Measurements from ENCODE around the gene C18orf63. TPM values are rescaled to one million over a fixed set of nuclear protein-coding genes. Genes with fewer than 3 reads are reported as not detected.
"Not testable (repeated sequence)": the region's sequence is repeated elsewhere in the genome, so short reads cannot be mapped to it uniquely, and the experiment has no call there.

C18orf63 gene
- total RNA-seq, 5 donors from 2014 or later (not counting 1 experiment from before 2014, with no cell fraction given) = not detected

DNA sequence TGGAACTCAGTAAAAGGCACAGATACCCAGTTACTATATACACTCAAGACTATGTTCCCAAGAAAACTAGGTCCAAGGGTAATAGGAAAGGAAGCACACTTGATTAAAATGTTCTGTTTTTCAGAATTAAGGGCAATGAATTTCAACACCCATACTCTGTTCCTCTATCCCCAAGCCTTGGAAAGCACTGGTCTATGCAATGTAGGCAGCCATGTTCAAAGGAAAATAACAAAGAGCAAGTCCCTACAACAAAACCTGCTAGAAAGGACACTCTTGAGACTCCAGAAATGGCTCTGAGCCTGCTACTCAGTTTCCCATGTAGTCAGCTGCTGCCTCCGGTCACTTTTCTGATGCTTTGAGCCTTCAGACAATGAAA lies 30.7 kb upstream of the C18orf63 start:
- H3K27ac ChIP-seq (ENCODE audit: low read length) = no peak overlapping the region
- no peak overlapping the region for H3K27ac Mint-ChIP-seq

DNA sequence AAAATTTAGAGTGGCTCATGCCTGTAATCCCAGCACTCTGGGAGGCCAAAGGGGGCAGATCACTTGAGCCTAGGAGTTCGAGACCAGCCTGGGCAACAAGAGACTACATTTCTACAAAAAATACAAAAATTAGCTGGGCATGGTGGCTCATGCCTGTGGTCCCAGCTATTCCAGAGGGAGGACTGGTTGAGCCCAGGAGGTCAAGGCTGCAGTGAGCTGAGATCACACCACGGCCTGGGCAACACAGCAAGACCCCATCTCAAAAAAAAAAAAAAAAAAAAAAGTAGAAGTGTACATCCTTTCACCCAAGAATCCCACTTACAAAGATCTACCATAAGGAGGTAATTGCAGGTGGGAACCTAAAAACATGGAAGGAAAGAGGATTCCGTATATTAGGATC lies 30.1 kb upstream of the C18orf63 start:
- H3K27ac ChIP-seq (ENCODE audit: low read length); ATAC-seq (replicated peaks in 1 of 4); H3K36me3 Mint-ChIP-seq: not testable (repeated sequence)

More for the DNA sequence above, 30.7 kb upstream of the C18orf63 start:
- Mint-ChIP-seq H3K36me3 (peaks cover 8% of the 10 kb centered on the region), H3K9me3 (no peaks in the 10 kb centered on the region), H3K27me3 (no peaks in the 10 kb centered on the region), H3K4me3 (no peak overlapping the region), H3K4me1 (peaks cover 26 to 36% (median 33%) of the 10 kb centered on the region in 3 donors)
- Histone ChIP-seq H3K4me3 (ENCODE audit: control insufficient read depth in 1 of 2, extremely low read depth in 1 of 2, low read length in 1 of 2) (no peak overlapping the region), H3K27me3 (replicated peaks in 1 of 2; ENCODE audit: control insufficient read depth in 2 of 2, extremely low read depth in 1 of 2, insufficient read depth in 2 of 2, low read length in 1 of 2) (no peaks in the 10 kb centered on the region), H3K4me1 (ENCODE audit: control insufficient read depth in 1 of 2, extremely low read depth in 1 of 2, insufficient read depth in 2 of 2, low read length in 2 of 2) (peaks cover 0 to 13% of the 10 kb centered on the region in 2 experiments), H3K9me3 (no peaks in the 10 kb centered on the region), H3K36me3 (ENCODE audit: control insufficient read depth in 2 of 2, extremely low read depth in 1 of 2, insufficient read depth in 1 of 2, low read length in 1 of 2) (no peaks in the 10 kb centered on the region)
- ATAC-seq (replicated peaks in 1 of 4) (no peak), DNase-seq (no peak)
- no CpG with 5 or more reads among the region's 1 CpG for WGBS (ENCODE audit: insufficient coverage)
- ChIA-PET POLR2A (interaction anchor here in 1 of 2 donors (0.5 kb wide), 1 partner anchor 623 kb away, joined by 5 read pairs; no protein-coding TSS in a partner anchor), CTCF (no interaction called here)

DNA sequence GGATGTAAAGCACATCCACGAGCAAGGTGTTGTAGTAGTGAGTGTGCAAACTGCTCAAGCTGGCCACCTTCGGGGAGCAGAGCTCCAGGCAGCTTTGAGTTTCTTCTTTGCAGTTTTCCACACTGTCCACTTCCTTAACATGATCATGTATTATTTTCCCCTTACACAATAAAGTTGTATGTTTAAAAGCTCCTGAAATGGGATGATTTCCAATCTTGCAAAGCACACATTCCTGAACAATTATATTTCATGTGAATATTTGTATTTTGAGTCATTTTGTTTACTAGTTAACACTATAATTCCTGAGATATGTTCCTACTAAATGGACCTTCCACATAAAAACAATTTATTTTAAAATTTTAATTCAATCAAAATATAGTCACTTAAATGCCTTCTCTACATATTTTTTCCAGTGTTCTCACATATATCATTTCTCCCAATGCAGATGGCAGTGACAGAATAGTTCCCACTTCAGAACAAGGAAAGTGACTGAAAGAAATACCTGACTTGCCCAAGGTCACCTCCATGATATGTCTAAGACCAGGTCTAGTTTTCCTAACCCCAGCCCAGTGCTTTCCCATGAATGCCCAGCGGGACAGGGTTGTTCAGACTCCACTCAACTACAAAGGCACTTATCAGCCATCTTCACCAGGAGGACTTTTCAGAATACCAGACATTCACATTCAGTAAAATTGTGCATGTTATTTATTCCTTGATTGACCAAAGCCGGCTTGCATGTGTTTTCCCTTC lies 29.4 kb upstream of the C18orf63 start:
- H3K4me3 Mint-ChIP-seq = no peak overlapping the region
- Histone ChIP-seq H3K4me1 (ENCODE audit: control insufficient read depth in 1 of 2, extremely low read depth in 1 of 2, insufficient read depth in 2 of 2, low read length in 2 of 2) (peaks cover 2 to 24% of the 10 kb centered on the region in 2 experiments), H3K36me3 (ENCODE audit: control insufficient read depth in 2 of 2, extremely low read depth in 1 of 2, insufficient read depth in 1 of 2, low read length in 1 of 2) (no peaks in the 10 kb centered on the region), H3K27ac (ENCODE audit: low read length) (no peak overlapping the region), H3K27me3 (replicated peaks in 1 of 2; ENCODE audit: control insufficient read depth in 2 of 2, extremely low read depth in 1 of 2, insufficient read depth in 2 of 2, low read length in 1 of 2) (peaks cover 0 to 3% of the 10 kb centered on the region in 2 experiments), H3K9me3 (no peaks in the 10 kb centered on the region), H3K4me3 (ENCODE audit: control insufficient read depth in 1 of 2, extremely low read depth in 1 of 2, low read length in 1 of 2) (no peak overlapping the region)
- peaks cover 26 to 37% (median 32%) of the 10 kb centered on the region in 3 donors for H3K4me1 Mint-ChIP-seq
- peaks cover 8% of the 10 kb centered on the region for H3K36me3 Mint-ChIP-seq
- H3K27ac Mint-ChIP-seq = no peak overlapping the region
- H3K27me3 Mint-ChIP-seq = no peaks in the 10 kb centered on the region
- ATAC-seq (replicated peaks in 1 of 4) (no peak), DNase-seq (no peak)
- H3K9me3 Mint-ChIP-seq = no peaks in the 10 kb centered on the region
- CTCF ChIA-PET = no interaction called here
- POLR2A ChIA-PET = no interaction called here
- WGBS (ENCODE audit: insufficient coverage) = 100% methylated on average over 1 of the region's 4 CpGs

More for the DNA sequence above, 30.1 kb upstream of the C18orf63 start:
- H3K27ac Mint-ChIP-seq; H3K27me3 ChIP-seq (replicated peaks in 1 of 2; ENCODE audit: control insufficient read depth in 2 of 2, extremely low read depth in 1 of 2, insufficient read depth in 2 of 2, low read length in 1 of 2); H3K36me3 ChIP-seq (ENCODE audit: control insufficient read depth in 2 of 2, extremely low read depth in 1 of 2, insufficient read depth in 1 of 2, low read length in 1 of 2); H3K27me3 Mint-ChIP-seq; H3K4me3 ChIP-seq (ENCODE audit: control insufficient read depth in 1 of 2, extremely low read depth in 1 of 2, low read length in 1 of 2); H3K9me3 ChIP-seq; H3K9me3 Mint-ChIP-seq; CTCF ChIA-PET; POLR2A ChIA-PET; H3K4me3 Mint-ChIP-seq; DNase-seq: not testable (repeated sequence)
- peaks cover 26 to 40% (median 35%) of the 10 kb centered on the region in 3 donors for H3K4me1 Mint-ChIP-seq
- no CpG with 5 or more reads among the region's 3 CpGs for WGBS (ENCODE audit: insufficient coverage)
- H3K4me1 ChIP-seq (ENCODE audit: control insufficient read depth in 1 of 2, extremely low read depth in 1 of 2, insufficient read depth in 2 of 2, low read length in 2 of 2) = peaks cover 0 to 17% of the 10 kb centered on the region in 2 experiments

DNA sequence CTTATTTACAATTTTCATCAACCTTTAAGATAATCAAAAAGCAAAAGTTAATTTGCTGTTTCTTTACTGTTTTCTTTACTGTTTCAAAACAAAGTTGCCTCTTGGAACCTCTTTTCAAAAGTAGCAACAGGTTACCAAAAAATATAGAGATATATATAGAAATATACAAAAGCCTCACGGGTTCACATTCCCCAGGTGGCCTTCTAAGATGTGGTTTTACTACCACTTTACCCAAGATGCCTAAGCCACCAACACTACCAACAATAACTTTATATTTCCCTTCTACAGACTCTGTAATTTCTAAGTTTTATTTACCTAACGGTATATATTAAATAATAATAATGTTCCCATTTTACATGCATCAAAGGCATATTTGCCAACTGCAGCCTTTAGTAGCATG lies 28.8 kb upstream of the C18orf63 start:
- H3K4me3 Mint-ChIP-seq = no peak overlapping the region
- WGBS (ENCODE audit: insufficient coverage) = no CpG with 5 or more reads among the region's 2 CpGs
- H3K36me3 Mint-ChIP-seq = peaks cover 3% of the 10 kb centered on the region
- H3K4me3 ChIP-seq (ENCODE audit: control insufficient read depth in 1 of 2, extremely low read depth in 1 of 2, low read length in 1 of 2) = no peak overlapping the region
- ChIA-PET POLR2A (no interaction called here), CTCF (no interaction called here)
- H3K9me3 ChIP-seq = no peaks in the 10 kb centered on the region
- no peaks in the 10 kb centered on the region for H3K36me3 ChIP-seq (ENCODE audit: control insufficient read depth in 2 of 2, extremely low read depth in 1 of 2, insufficient read depth in 1 of 2, low read length in 1 of 2)
- no peaks in the 10 kb centered on the region for H3K9me3 Mint-ChIP-seq
- peaks cover 2 to 26% of the 10 kb centered on the region in 2 experiments for H3K4me1 ChIP-seq (ENCODE audit: control insufficient read depth in 1 of 2, extremely low read depth in 1 of 2, insufficient read depth in 2 of 2, low read length in 2 of 2)
- H3K27ac Mint-ChIP-seq = no peak overlapping the region
- no peaks in the 10 kb centered on the region for H3K27me3 Mint-ChIP-seq
- H3K27me3 ChIP-seq (replicated peaks in 1 of 2; ENCODE audit: control insufficient read depth in 2 of 2, extremely low read depth in 1 of 2, insufficient read depth in 2 of 2, low read length in 1 of 2) = peaks cover 0 to 3% of the 10 kb centered on the region in 2 experiments
- ATAC-seq (replicated peaks in 1 of 4) = no peak
- H3K27ac ChIP-seq (ENCODE audit: low read length) = no peak overlapping the region
- no peak for DNase-seq
- H3K4me1 Mint-ChIP-seq = peaks cover 27 to 36% (median 30%) of the 10 kb centered on the region in 3 donors

DNA sequence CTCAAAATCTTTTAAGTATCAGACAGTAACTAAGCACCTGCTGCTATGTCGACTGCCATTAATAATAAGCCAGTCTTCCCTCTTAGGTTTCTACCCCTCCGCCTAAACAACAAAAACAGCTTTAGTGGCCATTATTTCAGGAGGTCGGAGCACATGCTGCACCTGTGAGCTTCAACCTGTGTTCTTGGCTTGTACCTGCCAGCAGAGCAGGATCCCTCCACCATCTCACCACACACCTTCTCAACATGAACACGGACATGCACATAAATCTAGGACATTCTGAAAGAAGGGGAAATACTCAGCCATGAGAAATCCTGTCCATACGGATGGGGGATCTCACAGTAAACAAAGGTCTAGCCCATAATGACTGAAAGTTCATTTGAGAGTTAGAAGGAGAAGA lies 27.6 kb upstream of the C18orf63 start:
- H3K9me3 ChIP-seq = no peaks in the 10 kb centered on the region
- Mint-ChIP-seq H3K36me3 (no peaks in the 10 kb centered on the region), H3K4me1 (peaks cover 19 to 33% (median 25%) of the 10 kb centered on the region in 3 donors), H3K4me3 (no peak overlapping the region), H3K9me3 (no peaks in the 10 kb centered on the region), H3K27me3 (no peaks in the 10 kb centered on the region), H3K27ac (no peak overlapping the region)
- CTCF ChIA-PET = interaction anchor here in 1 of 2 donors (0.7 kb wide), 1 partner anchor 331 kb away, joined by 3 read pairs; no protein-coding TSS in a partner anchor
- no peak for ATAC-seq (replicated peaks in 1 of 4)
- H3K27me3 ChIP-seq (replicated peaks in 1 of 2; ENCODE audit: control insufficient read depth in 2 of 2, extremely low read depth in 1 of 2, insufficient read depth in 2 of 2, low read length in 1 of 2) = peaks cover 0 to 3% of the 10 kb centered on the region in 2 experiments
- DNase-seq = no peak
- no peaks in the 10 kb centered on the region for H3K36me3 ChIP-seq (ENCODE audit: control insufficient read depth in 2 of 2, extremely low read depth in 1 of 2, insufficient read depth in 1 of 2, low read length in 1 of 2)
- H3K4me1 ChIP-seq (ENCODE audit: control insufficient read depth in 1 of 2, extremely low read depth in 1 of 2, insufficient read depth in 2 of 2, low read length in 2 of 2) = peaks cover 2 to 22% of the 10 kb centered on the region in 2 experiments
- 90% methylated on average over 3 of the region's 5 CpGs for WGBS (ENCODE audit: insufficient coverage)
- POLR2A ChIA-PET = no interaction called here
- H3K27ac ChIP-seq (ENCODE audit: low read length) = no peak overlapping the region
- no peak overlapping the region for H3K4me3 ChIP-seq (ENCODE audit: control insufficient read depth in 1 of 2, extremely low read depth in 1 of 2, low read length in 1 of 2)

DNA sequence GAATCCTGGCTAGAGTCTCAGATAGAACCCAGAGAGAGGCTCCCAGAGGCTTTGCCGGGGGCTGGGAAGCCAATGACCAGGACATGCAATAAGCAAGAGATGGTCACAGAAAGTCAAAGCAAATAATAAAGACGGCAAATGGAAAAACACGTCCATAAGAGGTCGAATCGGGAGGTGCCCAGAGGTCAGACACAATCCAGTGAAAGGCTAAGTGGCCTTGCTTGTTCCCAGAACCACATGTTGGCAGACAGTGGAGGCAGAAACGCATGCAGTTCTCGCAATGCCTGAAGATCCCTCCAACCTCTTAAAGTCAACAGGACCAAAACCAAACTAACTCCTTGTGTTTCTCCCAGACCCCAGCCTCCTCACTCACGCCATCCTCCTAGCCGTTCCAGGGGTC lies 26.9 kb upstream of the C18orf63 start:
- H3K36me3 Mint-ChIP-seq = no peaks in the 10 kb centered on the region
- no peaks in the 10 kb centered on the region for H3K9me3 Mint-ChIP-seq
- Histone ChIP-seq H3K36me3 (ENCODE audit: control insufficient read depth in 2 of 2, extremely low read depth in 1 of 2, insufficient read depth in 1 of 2, low read length in 1 of 2) (no peaks in the 10 kb centered on the region), H3K27ac (ENCODE audit: low read length) (no peak overlapping the region), H3K9me3 (no peaks in the 10 kb centered on the region), H3K4me1 (ENCODE audit: control insufficient read depth in 1 of 2, extremely low read depth in 1 of 2, insufficient read depth in 2 of 2, low read length in 2 of 2) (peaks cover 2 to 19% of the 10 kb centered on the region in 2 experiments), H3K27me3 (replicated peaks in 1 of 2; ENCODE audit: control insufficient read depth in 2 of 2, extremely low read depth in 1 of 2, insufficient read depth in 2 of 2, low read length in 1 of 2) (peaks cover 0 to 3% of the 10 kb centered on the region in 2 experiments), H3K4me3 (ENCODE audit: control insufficient read depth in 1 of 2, extremely low read depth in 1 of 2, low read length in 1 of 2) (no peak overlapping the region)
- ATAC-seq (replicated peaks in 1 of 4) = no peak
- H3K27me3 Mint-ChIP-seq = no peaks in the 10 kb centered on the region
- H3K4me1 Mint-ChIP-seq = peaks cover 14 to 26% (median 19%) of the 10 kb centered on the region in 3 donors
- H3K4me3 Mint-ChIP-seq = no peak overlapping the region
- ChIA-PET POLR2A (no interaction called here), CTCF (interaction anchor here in 1 of 2 donors (0.7 kb wide), 1 partner anchor 205 kb away, joined by 3 read pairs; no protein-coding TSS in a partner anchor)
- 94% methylated on average over 7 of the region's 9 CpGs for WGBS (ENCODE audit: insufficient coverage)
- H3K27ac Mint-ChIP-seq = no peak overlapping the region
- DNase-seq = no peak

Data from T-cell (primary cell).